K562 (cell line): ENCODE results near the gene MDM1. TPM values are rescaled to one million over a fixed set of nuclear protein-coding genes. Genes with fewer than 3 reads are reported as not detected.

ENCODE experiments used
- ATAC-seq: fragments of 200-7000 bp; cut with Tn5 transposase; 3 replicates; pipeline ENCODE4 v1.9.1; 2020; ENCODE audit warnings: moderate library complexity
- BruUV-seq: library from RNA; stranded (reverse); fragments of 400-500 nt; replicated peaks from 2 replicates; lab custom pipeline; 2021; lab: Mats Ljungman, UMichigan
- CTCF ChIA-PET: fragments of 300-600 bp; formaldehyde crosslinking; extraction: SDS; loops from one replicate; lab custom pipeline; 2021; ENCODE audit warnings: low intra/inter-chr PET ratio; lab: Yijun Ruan, JAX
- POLR2A ChIA-PET: fragments of 300-600, 350-650 bp; sonication (Branson Sonifier 250); formaldehyde crosslinking; extraction: SDS; loops from one replicate; lab custom pipeline; 2021; ENCODE audit warnings: antibody characterized with exemption, inconsistent platforms; lab: Yijun Ruan, JAX
- DNase-seq, 4 experiments: peaks; one replicate each; pipeline versions ENCODE4 v3.0.0 to v3.0.0-alpha.2; 2011 to 2018; ENCODE audit warnings: low spot score in 3 of 4, mixed read lengths in 3 of 4; ENCODE audit errors: extremely low read depth in 1 of 4
- FAIRE-seq: peaks from 2 replicates; lab custom pipeline; 2011; peaks lifted over from hg19 to GRCh38; lab: Jason Lieb, UNC
- H2AFZ ChIP-seq: 2 replicates; pipeline ENCODE4 v1.6.0; 2011; ENCODE audit warnings: low read depth, low read length, control low read depth, inconsistent platforms
- H3K27ac ChIP-seq: fragments of 200-600 bp; 3 replicates; pipeline ENCODE4 v1.8.0; 2011; ENCODE audit warnings: low read depth, mild to moderate bottlenecking, control low read depth, inconsistent platforms, low read length, moderate library complexity, mixed read lengths; ENCODE audit errors: extremely low read depth
- H3K27me3 ChIP-seq, 2 experiments: fragments of 300-600 bp in 1 of 2; 2 replicates in 1 of 2; 3 replicates in 1 of 2; pipeline versions ENCODE4 v1.6.0 to v1.8.0; 2011; ENCODE audit warnings: inconsistent platforms in 2 of 2, low read length in 2 of 2, mild to moderate bottlenecking in 1 of 2, mixed read lengths in 1 of 2, moderate library complexity in 1 of 2; ENCODE audit not compliant: control insufficient read depth in 2 of 2, insufficient read depth in 2 of 2
- H3K36me3 ChIP-seq: fragments of 300-600 bp; 3 replicates; pipeline ENCODE4 v1.8.0; 2011; ENCODE audit warnings: mild to moderate bottlenecking, low read length, inconsistent platforms; ENCODE audit not compliant: control insufficient read depth, insufficient read depth
- H3K4me1 ChIP-seq, 2 experiments: fragments of 200-600 bp in 1 of 2; replicated peaks in 1 of 2; 2 replicates in 1 of 2; 3 replicates in 1 of 2; pipeline versions ENCODE4 v1.5.1 to v1.8.0; 2011; ENCODE audit warnings: inconsistent platforms in 2 of 2, low read length in 2 of 2, mild to moderate bottlenecking in 1 of 2, mixed read lengths in 1 of 2, moderate library complexity in 1 of 2; ENCODE audit not compliant: control insufficient read depth in 2 of 2, insufficient read depth in 2 of 2
- H3K4me2 ChIP-seq: 2 replicates; pipeline ENCODE4 v1.6.1; 2011; ENCODE audit warnings: low read length, control low read depth, inconsistent platforms, mixed read lengths; ENCODE audit not compliant: insufficient read depth
- H3K4me3 ChIP-seq: fragments of 200-600 bp; sonication (generic), shearing (Covaris generic); 2 replicates; pipeline ENCODE4 v1.5.1; 2016; ENCODE audit warnings: control low read depth, inconsistent platforms
- H3K79me2 ChIP-seq: fragments of 200-600 bp; 3 replicates; pipeline ENCODE4 v1.8.0; 2011; ENCODE audit warnings: low read length, inconsistent platforms; ENCODE audit not compliant: control insufficient read depth, insufficient read depth
- H3K9ac ChIP-seq, 2 experiments: 2 replicates each; pipeline versions ENCODE4 v1.6.0 to v1.6.1; 2011; ENCODE audit warnings: low read depth in 2 of 2, low read length in 2 of 2, control low read depth in 1 of 2, inconsistent platforms in 1 of 2, mild to moderate bottlenecking in 1 of 2, mixed read lengths in 1 of 2; ENCODE audit not compliant: insufficient read depth in 1 of 2
- H3K9me1 ChIP-seq: one replicate; pipeline ENCODE4 v1.6.0; 2011; ENCODE audit warnings: inconsistent platforms, mild to moderate bottlenecking, low read length, moderate library complexity; ENCODE audit not compliant: control insufficient read depth, insufficient read depth
- H3K9me3 ChIP-seq: replicated peaks from 2 replicates; pipeline ENCODE4 v1.5.1; 2011; ENCODE audit warnings: low read depth, low read length, inconsistent platforms; ENCODE audit not compliant: control insufficient read depth, insufficient read depth
- H4K20me1 ChIP-seq: replicated peaks from 2 replicates; pipeline ENCODE4 v1.6.1; 2011; ENCODE audit warnings: low read length, inconsistent platforms, mixed read lengths; ENCODE audit not compliant: control insufficient read depth, insufficient read depth
- C11orf30 ChIP-seq: fragments of 450-650 bp; IDR thresholded peaks from 2 replicates; pipeline ENCODE4 v1.6.1; 2016; ENCODE audit warnings: low read depth, mild to moderate bottlenecking
- FOXM1 ChIP-seq, 2 experiments: fragments of 450-650 bp in 1 of 2; sonication (generic) in 1 of 2; formaldehyde crosslinking in 1 of 2; IDR thresholded peaks; 2 replicates each; pipeline versions ENCODE4 v1.6.1 to v1.9.0; 2017 to 2022; ENCODE audit warnings: low read depth in 2 of 2, mild to moderate bottlenecking in 2 of 2, missing genetic modification reagents in 1 of 2, moderate library complexity in 1 of 2
- MAFG ChIP-seq: fragments of 450-650 bp; conservative IDR thresholded peaks from 2 replicates; pipeline ENCODE4 v1.6.1; 2016; ENCODE audit warnings: missing genetic modification characterization, missing compliant biosample characterization
- PTBP1 ChIP-seq: fragments of 200-400 bp; formaldehyde crosslinking; IDR thresholded peaks from 2 replicates; pipeline ENCODE4 v1.6.1; 2017; ENCODE audit warnings: low read depth, low read length
- RERE ChIP-seq: sonication (generic); formaldehyde crosslinking; IDR thresholded peaks from 2 replicates; pipeline ENCODE4 v1.8.0; 2023; ENCODE audit warnings: missing genetic modification reagents, mild to moderate bottlenecking, borderline replicate concordance
- SRSF1 ChIP-seq: fragments of 200-400 bp; formaldehyde crosslinking; IDR thresholded peaks from 2 replicates; pipeline ENCODE4 v1.6.1; 2017; ENCODE audit warnings: mild to moderate bottlenecking, low read depth, low read length, moderate library complexity
- TCF7 ChIP-seq: sonication (generic); IDR thresholded peaks from 2 replicates; pipeline ENCODE4 v1.6.1; 2016; ENCODE audit warnings: antibody characterized with exemption, borderline replicate concordance
- USF1 ChIP-seq: sonication (generic); formaldehyde crosslinking; IDR thresholded peaks from 2 replicates; pipeline ENCODE4 v1.9.0; 2022; ENCODE audit warnings: mild to moderate bottlenecking, missing genetic modification reagents
- ZHX1 ChIP-seq: fragments of 150-350 bp; conservative IDR thresholded peaks from 2 replicates; pipeline ENCODE4 v1.6.1; 2014; ENCODE audit warnings: low read length
- ZNF444 ChIP-seq: fragments of 250-450 bp; sonication (Bioruptor Pico); IDR thresholded peaks from 2 replicates; pipeline ENCODE4 v1.4.0; 2020; ENCODE audit warnings: mild to moderate bottlenecking, moderate library complexity
- in situ Hi-C: fragments of 300-500 bp; cut with MboI; formaldehyde crosslinking; loops from 4 replicates; pipeline ENCODE4 v1.15.0; 2018; ENCODE audit warnings: inconsistent platforms, mixed read lengths
- intact Hi-C: fragments of 100-400 bp; cut with micrococcal nuclease; formaldehyde crosslinking; loops from 2 replicates; pipeline ENCODE4 v1.14.2; 2022
- polyA plus RNA-seq, 8 experiments: library from polyadenylated mRNA; depleted of rRNA in 4 of 8; stranded (reverse) in 5 of 8; unstranded in 3 of 8; fragments of >200 nt; fragmentation: Nextera tagmentation in 2 of 8; fragmentation: Illumina TruSeq in 1 of 8; extraction: Ambion mirVana in 2 of 8; extraction: Trizol in 1 of 8; gene quantifications; 2 replicates each; pipeline versions ENCODE4 v1.2.1 to v1.2.3, GENCODE V29; 2011 to 2014; ENCODE audit warnings: inconsistent platforms in 1 of 8, missing spikeins in 1 of 8
- total RNA-seq, 7 experiments: library from RNA; depleted of rRNA in 6 of 7; stranded (reverse); fragments of >200 nt in 6 of 7; fragmentation: Illumina TruSeq in 2 of 7; extraction: Trizol in 2 of 7; gene quantifications; 2 replicates each; pipeline versions ENCODE4 v1.2.1 to v1.2.3, GENCODE V29; 2011 to 2021; ENCODE audit warnings: low replicate concordance in 1 of 7

The MDM1 gene
- total and polyA plus RNA-seq, 9 of the 15 experiments (the other 6 are each of a cell fraction or from before 2014, with no cell fraction given): 7.5 to 16.8 (median 13.1) TPM

GRCh38 chr12:68247785-68248184 lies 84.4 kb downstream of the MDM1 start:
- H3K9me3 ChIP-seq: no peaks in the 10 kb centered on the region
- no peak overlapping the region for H3K4me3 ChIP-seq
- in situ Hi-C loops (no loop called here), intact Hi-C loops (no loop called here)
- no peak overlapping the region for H2AFZ ChIP-seq
- no peak overlapping the region for H3K9ac ChIP-seq
- POLR2A ChIA-PET: interaction anchor here (1.6 kb wide), 1 partner anchor 9 kb away, joined by 6 read pairs; no protein-coding TSS in a partner anchor
- no peak overlapping the region for H3K4me2 ChIP-seq
- no peaks in the 10 kb centered on the region for H3K36me3 ChIP-seq
- no peaks in the 10 kb centered on the region for H4K20me1 ChIP-seq
- FAIRE-seq (no peak), ATAC-seq (no peak), DNase-seq (no peak)
- H3K9me1 ChIP-seq: no peaks in the 10 kb centered on the region
- no peaks in the 10 kb centered on the region for H3K79me2 ChIP-seq
- BruUV-seq: no TSS peak
- H3K4me1 ChIP-seq: no peaks in the 10 kb centered on the region; a peak in 1 of 5 replicates
- H3K27ac ChIP-seq: no peak overlapping the region
- H3K27me3 ChIP-seq: peaks cover 13 to 27% of the 10 kb centered on the region in 2 experiments; a peak in 3 of 5 replicates
- CTCF ChIA-PET: no interaction called here
- TF ChIP-seq USF1 (CRISPR knock-in tag) (no peak), ZHX1 (no peak), ZNF444 (no peak), SRSF1 (no peak), FOXM1 (IDR thresholded peaks at IDR 0.05; ENCODE audit: low read depth) (no peak), FOXM1 (CRISPR knock-in tag; IDR thresholded peaks at IDR 0.05; ENCODE audit: low read depth) (no peak), C11orf30 (peak; percentile 48; the same call in 1 of the 2 replicates), RERE (CRISPR knock-in tag) (no peak), TCF7 (no peak), MAFG (tag) (peak; percentile 57), PTBP1 (no peak)
